ENCODE results near the gene GAPVD1.
"Not testable (repeated sequence)": the region's sequence is repeated elsewhere in the genome, so short reads cannot be mapped to it uniquely, and the experiment has no call there.

GAPVD1 gene

GRCh38 chr9:125261501-125262293, at the start of gene GAPVD1:
TSS of gene GAPVD1 (plus strand) at chr9:125261826. CDS start at chr9:125298922, 37,096 bp downstream.
- H3K4me2 ChIP-seq (ENCODE audit: low read length): peak within 1 kb of the TSS; percentile 86
- H3K4me3 ChIP-seq (ENCODE audit: low read depth, low read length): peak within 1 kb of the TSS; percentile 99
- H3K9ac ChIP-seq: peak within 1 kb of the TSS; percentile 80
- no peaks in the 10 kb centered on the region for H3K27me3 ChIP-seq (ENCODE audit: control insufficient read depth, insufficient read depth, low read length)
- H3K4me1 ChIP-seq: peaks cover 3% of the 10 kb centered on the region
- TF ChIP-seq CTCF (IDR thresholded peaks at IDR 0.05): peak; percentile 41
- H3K27ac ChIP-seq: peak within 1 kb of the TSS; percentile 71
- H2AFZ ChIP-seq: peak within 1 kb of the TSS; percentile 96
- no peaks in the 10 kb centered on the region for H3K9me3 ChIP-seq (ENCODE audit: control insufficient read depth, low read length)
- peaks cover 23% of the 10 kb centered on the region for H3K79me2 ChIP-seq
- no peaks in the 10 kb centered on the region for H3K36me3 ChIP-seq (ENCODE audit: control insufficient read depth, insufficient read depth, low read length)

GRCh38 chr9:125214186-125214585, 47.4 kb upstream of the GAPVD1 start:
- no peak overlapping the region for H3K9ac ChIP-seq
- H3K9me3 ChIP-seq (ENCODE audit: control insufficient read depth, low read length): no peaks in the 10 kb centered on the region
- no peak for TF ChIP-seq CTCF (IDR thresholded peaks at IDR 0.05)
- no peaks in the 10 kb centered on the region for H3K36me3 ChIP-seq (ENCODE audit: control insufficient read depth, insufficient read depth, low read length)
- H3K4me1 ChIP-seq: no peaks in the 10 kb centered on the region
- no peak overlapping the region for H3K27ac ChIP-seq
- H3K27me3 ChIP-seq (ENCODE audit: control insufficient read depth, insufficient read depth, low read length): no peaks in the 10 kb centered on the region
- H3K4me3 ChIP-seq (ENCODE audit: low read depth, low read length): no peak overlapping the region
- no peak overlapping the region for H3K4me2 ChIP-seq (ENCODE audit: low read length)
- no peak overlapping the region for H2AFZ ChIP-seq
- no peaks in the 10 kb centered on the region for H3K79me2 ChIP-seq

GRCh38 chr9:125218621-125219020, 43.0 kb upstream of the GAPVD1 start:
- no peak for TF ChIP-seq CTCF (IDR thresholded peaks at IDR 0.05)
- H3K36me3 ChIP-seq (ENCODE audit: control insufficient read depth, insufficient read depth, low read length): no peaks in the 10 kb centered on the region
- H3K4me3 ChIP-seq (ENCODE audit: low read depth, low read length): no peak overlapping the region

GRCh38 chr9:125224858-125225257, 36.8 kb upstream of the GAPVD1 start:
- not testable (repeated sequence) for H2AFZ ChIP-seq; H3K4me3 ChIP-seq (ENCODE audit: low read depth, low read length); H3K9ac ChIP-seq; H3K79me2 ChIP-seq; H3K27me3 ChIP-seq (ENCODE audit: control insufficient read depth, insufficient read depth, low read length); H3K4me1 ChIP-seq; H3K9me3 ChIP-seq (ENCODE audit: control insufficient read depth, low read length); H3K4me2 ChIP-seq (ENCODE audit: low read length); H3K36me3 ChIP-seq (ENCODE audit: control insufficient read depth, insufficient read depth, low read length); H3K27ac ChIP-seq

More at GRCh38 chr9:125218621-125219020, 43.0 kb upstream of the GAPVD1 start:
- no peaks in the 10 kb centered on the region for H3K9me3 ChIP-seq (ENCODE audit: control insufficient read depth, low read length)
- no peak overlapping the region for H3K9ac ChIP-seq
- no peaks in the 10 kb centered on the region for H3K27me3 ChIP-seq (ENCODE audit: control insufficient read depth, insufficient read depth, low read length)
- H3K4me2 ChIP-seq (ENCODE audit: low read length): no peak overlapping the region
- H3K4me1 ChIP-seq: no peaks in the 10 kb centered on the region
- H2AFZ ChIP-seq: no peak overlapping the region
- no peaks in the 10 kb centered on the region for H3K79me2 ChIP-seq
- H3K27ac ChIP-seq: no peak overlapping the region

- Histone ChIP-seq H3K4me2 (ENCODE audit: low read length) (no peak overlapping the region), H3K4me1 (no peaks in the 10 kb centered on the region), H3K27ac (no peak overlapping the region), H2AFZ (no peak overlapping the region), H3K79me2 (no peaks in the 10 kb centered on the region), H3K27me3 (ENCODE audit: control insufficient read depth, insufficient read depth, low read length) (no peaks in the 10 kb centered on the region), H3K9ac (no peak overlapping the region), H3K9me3 (ENCODE audit: control insufficient read depth, low read length) (no peaks in the 10 kb centered on the region), H3K4me3 (ENCODE audit: low read depth, low read length) (no peak overlapping the region), H3K36me3 (ENCODE audit: control insufficient read depth, insufficient read depth, low read length) (no peaks in the 10 kb centered on the region)
- TF ChIP-seq CTCF (IDR thresholded peaks at IDR 0.05): no peak
Measured at GRCh38 chr9:125227761-125228160, 33.9 kb upstream of the GAPVD1 start.

All from parathyroid adenoma (tissue), 2 donors.